PC-9 (cell line): ENCODE data around the gene AKT1. TPM values are rescaled to one million over a fixed set of nuclear protein-coding genes. Genes with fewer than 3 reads are reported as not detected.

Source experiments
- BruUV-seq: library from RNA; stranded (reverse); fragments of 400-500 nt; replicated peaks from 2 replicates; lab custom pipeline; 2021; lab: Mats Ljungman, UMichigan
- CTCF ChIA-PET: fragments of 300-600 bp; sonication (Branson Sonifier 250); formaldehyde crosslinking; loops from one replicate; lab custom pipeline; 2022; ENCODE audit warnings: antibody characterized with exemption; lab: Charles Lee
- POLR2A ChIA-PET: fragments of 300-600 bp; sonication (Branson Sonifier 250); formaldehyde crosslinking; loops from one replicate; lab custom pipeline; 2022; ENCODE audit warnings: antibody characterized with exemption; ENCODE audit not compliant: unreplicated experiment; lab: Charles Lee
- DNase-seq, 2 experiments: peaks; one replicate each; pipeline versions ENCODE4 v3.0.0 to v3.0.0-alpha.2; 2015 to 2022; ENCODE audit warnings: mixed read lengths in 1 of 2
- H2AFZ ChIP-seq: fragments of 200-600 bp; sonication (generic); 2 replicates; pipeline ENCODE4 v1.8.1; 2017; ENCODE audit warnings: antibody characterized with exemption
- H3F3A ChIP-seq: fragments of 200-600 bp; sonication (generic); 2 replicates; pipeline ENCODE4 v1.8.1; 2017; ENCODE audit warnings: antibody characterized with exemption, mild to moderate bottlenecking, low read depth; ENCODE audit not compliant: insufficient read depth
- H3K27ac ChIP-seq: fragments of 200-600 bp; sonication (generic); 2 replicates; pipeline ENCODE4 v1.6.1; 2016; ENCODE audit warnings: mixed run types
- H3K27me3 ChIP-seq: fragments of 200-600 bp; sonication (generic); 2 replicates; pipeline ENCODE4 v1.6.1; 2016; ENCODE audit warnings: low read depth, mixed run types; ENCODE audit not compliant: insufficient read depth
- H3K36me3 ChIP-seq: fragments of 200-600 bp; sonication (generic); 2 replicates; pipeline ENCODE4 v1.6.1; 2016; ENCODE audit warnings: low read depth, mixed run types
- H3K4me1 ChIP-seq: fragments of 200-600 bp; sonication (generic); replicated peaks from 2 replicates; pipeline ENCODE4 v1.6.1; 2016; ENCODE audit warnings: mixed run types; ENCODE audit not compliant: insufficient read depth
- H3K4me2 ChIP-seq: fragments of 200-600 bp; sonication (generic); 2 replicates; pipeline ENCODE4 v1.6.1; 2017; ENCODE audit warnings: mixed run types
- H3K4me3 ChIP-seq: fragments of 200-600 bp; sonication (generic); 2 replicates; pipeline ENCODE4 v1.6.1; 2016; ENCODE audit warnings: mixed run types
- H3K79me2 ChIP-seq: fragments of 200-600 bp; sonication (generic); 2 replicates; pipeline ENCODE4 v1.6.1; 2017; ENCODE audit warnings: low read depth, mixed run types
- H3K9me2 ChIP-seq: fragments of 200-600 bp; sonication (generic); 2 replicates; pipeline ENCODE4 v1.8.1; 2017; ENCODE audit warnings: mild to moderate bottlenecking; ENCODE audit not compliant: insufficient read depth
- H3K9me3 ChIP-seq: fragments of 200-600 bp; sonication (generic); 2 replicates; pipeline ENCODE4 v1.8.1; 2016; ENCODE audit warnings: low read depth; ENCODE audit not compliant: insufficient read depth
- H4K20me1 ChIP-seq: fragments of 200-600 bp; sonication (generic); 2 replicates; pipeline ENCODE4 v1.8.1; 2017; ENCODE audit not compliant: insufficient read depth
- CTCF ChIP-seq: fragments of 200-600 bp; sonication (generic); conservative IDR thresholded peaks from 2 replicates; pipeline ENCODE4 v1.6.1; 2017; ENCODE audit warnings: mixed run types, antibody characterized with exemption, mild to moderate bottlenecking, moderate library complexity
- EZH2 ChIP-seq: fragments of 200-600 bp; sonication (generic); IDR thresholded peaks from 2 replicates; pipeline ENCODE4 v1.8.0; 2017; ENCODE audit warnings: antibody characterized with exemption, low read depth
- intact Hi-C: fragments of 100-400 bp; cut with micrococcal nuclease; formaldehyde crosslinking; loops from one replicate; pipeline ENCODE4 v1.10.0; 2022; ENCODE audit not compliant: unreplicated experiment
- total RNA-seq: library from RNA; stranded (reverse); gene quantifications from 2 replicates; pipeline ENCODE4 v1.2.3, GENCODE V29; 2021

Gene AKT1
- total RNA-seq, 1 experiment from 2014 or later, result 107 TPM

GRCh38 chr14:104813286-104813685 is 17.7 kb upstream of the AKT1 start:
- intact Hi-C loops, result no loop called here
- Histone ChIP-seq H3K9me3 (no peaks in the 10 kb centered on the region), H3K4me3 (no peak overlapping the region), H3K27ac (no peak overlapping the region), H3K79me2 (peaks cover 28% of the 10 kb centered on the region), H3K4me1 (peaks cover 15% of the 10 kb centered on the region; the same call in 1 of the 2 replicates), H3F3A (peaks cover 23% of the 10 kb centered on the region), H3K9me2 (no peaks in the 10 kb centered on the region), H4K20me1 (no peaks in the 10 kb centered on the region), H3K4me2 (no peak overlapping the region), H3K27me3 (no peaks in the 10 kb centered on the region), H3K36me3 (no peaks in the 10 kb centered on the region), H2AFZ (no peak overlapping the region)
- DNase-seq, result no peak
- TF ChIP-seq CTCF (no peak), EZH2 (no peak)
- BruUV-seq, result no TSS peak
- POLR2A ChIA-PET, result no interaction called here
- CTCF ChIA-PET, result interaction anchor here (0.7 kb wide), 1 partner anchor 13 kb away, joined by 5 read pairs; no protein-coding TSS in a partner anchor

GRCh38 chr14:104810316-104810715 is 14.8 kb upstream of the AKT1 start:
- no peak overlapping the region for H2AFZ ChIP-seq
- no peaks in the 10 kb centered on the region for H3K36me3 ChIP-seq
- H3K27ac ChIP-seq, result no peak overlapping the region
- BruUV-seq, result no TSS peak
- H3K9me2 ChIP-seq, result no peaks in the 10 kb centered on the region
- POLR2A ChIA-PET, result no interaction called here
- intact Hi-C loops, result no loop called here
- H3K4me1 ChIP-seq, result peaks cover 6% of the 10 kb centered on the region; the same call in 1 of the 2 replicates
- no peak overlapping the region for H3K4me2 ChIP-seq
- no peak for DNase-seq
- H4K20me1 ChIP-seq, result no peaks in the 10 kb centered on the region; the same call in 1 of the 2 replicates
- H3F3A ChIP-seq, result peaks cover 16% of the 10 kb centered on the region
- CTCF ChIA-PET, result no interaction called here
- no peaks in the 10 kb centered on the region for H3K27me3 ChIP-seq
- no peak overlapping the region for H3K4me3 ChIP-seq
- H3K79me2 ChIP-seq, result peaks cover 9% of the 10 kb centered on the region; the same call in 1 of the 2 replicates
- TF ChIP-seq EZH2, result no peak
- TF ChIP-seq CTCF, result no peak
- no peaks in the 10 kb centered on the region for H3K9me3 ChIP-seq

- TF ChIP-seq EZH2 (no peak), CTCF (no peak)
- ChIA-PET POLR2A (interaction anchor here (0.7 kb wide), 1 partner anchor 161 kb away, joined by 3 read pairs; no protein-coding TSS in a partner anchor), CTCF (no interaction called here)
- H3K9me3 ChIP-seq, result no peaks in the 10 kb centered on the region
- no TSS peak for BruUV-seq
- no peak for DNase-seq
- no peaks in the 10 kb centered on the region for H3K36me3 ChIP-seq
- H2AFZ ChIP-seq, result no peak overlapping the region
- no peak overlapping the region for H3K27ac ChIP-seq
- no peaks in the 10 kb centered on the region; the same call in 1 of the 2 replicates for H3K4me1 ChIP-seq
- H3K4me2 ChIP-seq, result no peak overlapping the region
- intact Hi-C loops, result no loop called here
- no peaks in the 10 kb centered on the region for H3K27me3 ChIP-seq
- no peak overlapping the region for H3K4me3 ChIP-seq
- no peaks in the 10 kb centered on the region for H3K9me2 ChIP-seq
- peaks cover 12% of the 10 kb centered on the region; the same call in 1 of the 2 replicates for H3F3A ChIP-seq
- no peaks in the 10 kb centered on the region for H3K79me2 ChIP-seq
- H4K20me1 ChIP-seq, result peaks cover 1% of the 10 kb centered on the region
Measured at GRCh38 chr14:104808456-104808855, 12.9 kb upstream of the AKT1 start.
